ENCODE data around the gene VAT1L. TPM values are rescaled to one million over a fixed set of nuclear protein-coding genes. Genes with fewer than 3 reads are reported as not detected.

Gene VAT1L
- total RNA-seq, 2 experiments from 2014 or later, result not detected

GRCh38 chr16:77868052-77868451 lies 79.7 kb downstream of the VAT1L start:
- intact Hi-C loops (cut with micrococcal nuclease), result no loop called here
- H3K27ac Mint-ChIP-seq, result no peak overlapping the region
- H3K9me3 Mint-ChIP-seq, result no peaks in the 10 kb centered on the region
- no peak overlapping the region for H3K4me3 Mint-ChIP-seq
- H3K27me3 Mint-ChIP-seq, result peaks cover 2% of the 10 kb centered on the region
- no peaks in the 10 kb centered on the region for H3K36me3 Mint-ChIP-seq
- ChIA-PET CTCF (no interaction called here), POLR2A (no interaction called here)
- DNase-seq, result no peak
- H3K4me1 Mint-ChIP-seq (ENCODE audit: low read depth), result peaks cover 16% of the 10 kb centered on the region

- intact Hi-C loops (cut with micrococcal nuclease), result no loop called here
- CTCF ChIA-PET, result no interaction called here
- DNase-seq, result peak; percentile 33
- H3K27me3 Mint-ChIP-seq, result peaks cover 2% of the 10 kb centered on the region
- H3K4me1 Mint-ChIP-seq (ENCODE audit: low read depth), result peaks cover 16% of the 10 kb centered on the region
- H3K36me3 Mint-ChIP-seq, result no peaks in the 10 kb centered on the region
- POLR2A ChIA-PET, result no interaction called here
- no peak overlapping the region for H3K27ac Mint-ChIP-seq
- H3K9me3 Mint-ChIP-seq, result no peaks in the 10 kb centered on the region
- no peak overlapping the region for H3K4me3 Mint-ChIP-seq
These were observed 80.1 kb downstream of the VAT1L start for GRCh38 chr16:77868478-77868877.

- Mint-ChIP-seq H3K4me1 (ENCODE audit: low read depth) (peaks cover 16% of the 10 kb centered on the region), H3K36me3 (no peaks in the 10 kb centered on the region), H3K9me3 (no peaks in the 10 kb centered on the region), H3K4me3 (no peak overlapping the region), H3K27me3 (no peaks in the 10 kb centered on the region), H3K27ac (no peak overlapping the region)
- DNase-seq, result no peak
- intact Hi-C loops (cut with micrococcal nuclease), result no loop called here
- CTCF ChIA-PET, result interaction anchor here (1.1 kb wide), 1 partner anchor 9 kb away, joined by 3 read pairs; no protein-coding TSS in a partner anchor
- POLR2A ChIA-PET, result no interaction called here
These were observed 81.8 kb downstream of the VAT1L start for GRCh38 chr16:77869997-77870813.

DNA sequence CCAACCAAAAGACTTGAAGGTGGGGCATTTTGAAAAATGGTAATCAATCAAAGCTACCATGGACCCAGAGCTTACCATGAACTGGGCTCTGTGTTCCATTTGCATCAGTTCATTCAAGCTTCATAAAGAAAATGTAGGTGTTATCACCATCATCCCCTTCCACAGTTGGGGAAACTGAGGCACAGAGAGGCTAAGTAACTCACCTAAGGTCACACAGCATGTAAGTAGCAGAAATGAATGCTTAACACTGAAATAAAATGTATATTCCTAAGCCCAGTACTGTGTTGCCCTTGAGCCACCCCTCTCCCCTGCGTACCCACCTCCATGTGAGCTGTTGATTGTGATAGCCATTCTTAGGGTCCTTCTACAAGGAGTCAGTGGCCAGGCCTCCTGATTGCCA lies 83.6 kb downstream of the VAT1L start:
- Mint-ChIP-seq H3K36me3 (no peaks in the 10 kb centered on the region), H3K9me3 (no peaks in the 10 kb centered on the region), H3K27me3 (no peaks in the 10 kb centered on the region), H3K4me3 (no peak overlapping the region), H3K27ac (no peak overlapping the region), H3K4me1 (ENCODE audit: low read depth) (peaks cover 12% of the 10 kb centered on the region)
- POLR2A ChIA-PET, result no interaction called here
- intact Hi-C loops (cut with micrococcal nuclease), result no loop called here
- DNase-seq, result no peak
- CTCF ChIA-PET, result no interaction called here

GRCh38 chr16:77873066-77873465 lies 84.7 kb downstream of the VAT1L start:
- Mint-ChIP-seq H3K4me1 (ENCODE audit: low read depth) (peaks cover 10% of the 10 kb centered on the region), H3K36me3 (no peaks in the 10 kb centered on the region), H3K27me3 (no peaks in the 10 kb centered on the region), H3K27ac (no peak overlapping the region), H3K4me3 (no peak overlapping the region), H3K9me3 (no peaks in the 10 kb centered on the region)
- intact Hi-C loops (cut with micrococcal nuclease), result no loop called here
- CTCF ChIA-PET, result no interaction called here
- no peak for DNase-seq
- POLR2A ChIA-PET, result no interaction called here

- no peak for DNase-seq
- intact Hi-C loops (cut with micrococcal nuclease), result no loop called here
- Mint-ChIP-seq H3K27me3 (no peaks in the 10 kb centered on the region), H3K4me1 (ENCODE audit: low read depth) (no peaks in the 10 kb centered on the region), H3K36me3 (no peaks in the 10 kb centered on the region), H3K4me3 (no peak overlapping the region), H3K9me3 (no peaks in the 10 kb centered on the region), H3K27ac (no peak overlapping the region)
- ChIA-PET CTCF (no interaction called here), POLR2A (no interaction called here)
These were observed 86.0 kb downstream of the VAT1L start for GRCh38 chr16:77874347-77874746.

DNA sequence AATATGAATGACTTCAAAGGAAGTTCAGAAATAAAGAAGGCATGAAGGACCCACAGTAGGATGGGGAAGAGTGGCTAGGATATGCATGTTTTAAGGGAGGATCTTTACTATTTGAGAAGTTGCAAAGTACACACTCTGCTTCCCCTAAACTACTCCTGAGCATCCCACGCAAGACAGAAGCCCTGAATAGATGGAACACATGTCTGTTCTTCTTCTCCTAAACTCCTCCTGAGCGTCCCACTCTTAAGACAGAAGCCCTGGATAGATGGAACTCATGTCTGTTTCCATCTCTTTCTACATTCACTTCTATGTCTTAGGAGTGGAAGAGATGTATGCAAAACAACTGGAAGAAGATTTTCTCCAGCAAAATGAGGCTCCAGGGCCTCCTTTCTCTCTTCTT lies 88.4 kb downstream of the VAT1L start:
- ChIA-PET CTCF (no interaction called here), POLR2A (no interaction called here)
- DNase-seq, result no peak
- no peaks in the 10 kb centered on the region for H3K9me3 Mint-ChIP-seq
- H3K4me1 Mint-ChIP-seq (ENCODE audit: low read depth), result no peaks in the 10 kb centered on the region
- intact Hi-C loops (cut with micrococcal nuclease), result no loop called here
- H3K27ac Mint-ChIP-seq, result no peak overlapping the region
- H3K36me3 Mint-ChIP-seq, result no peaks in the 10 kb centered on the region
- H3K27me3 Mint-ChIP-seq, result no peaks in the 10 kb centered on the region
- H3K4me3 Mint-ChIP-seq, result no peak overlapping the region

DNA sequence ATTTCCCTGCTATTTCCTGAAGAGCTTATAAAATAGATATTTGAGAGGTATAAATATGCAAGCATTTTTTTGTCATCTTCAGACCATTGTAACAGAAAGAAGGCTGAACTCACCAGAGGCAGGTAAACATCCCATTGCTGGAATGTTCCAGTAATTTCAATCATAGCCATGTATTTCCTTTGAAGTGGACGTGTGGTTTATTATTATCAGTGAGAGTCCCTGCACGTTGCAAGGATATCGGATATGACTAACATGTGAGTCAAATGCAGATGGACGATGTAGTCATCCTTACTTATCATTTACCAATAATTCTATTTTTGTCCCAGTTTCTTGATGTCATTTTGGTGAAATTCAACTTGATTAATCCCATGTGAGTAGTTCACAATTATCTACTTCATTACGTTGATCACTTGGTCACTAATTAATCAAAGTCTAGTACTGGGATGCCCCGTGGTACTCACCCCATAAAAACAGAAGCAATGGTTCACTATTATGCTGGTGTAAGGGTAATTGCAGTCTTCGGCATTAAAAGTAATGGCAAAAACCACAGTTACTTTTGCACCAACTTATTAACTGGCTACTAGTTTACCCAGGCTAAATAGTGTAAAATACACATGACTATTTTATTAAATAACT lies 89.5 kb downstream of the VAT1L start:
- no peaks in the 10 kb centered on the region for H3K36me3 Mint-ChIP-seq
- CTCF ChIA-PET, result no interaction called here

DNA sequence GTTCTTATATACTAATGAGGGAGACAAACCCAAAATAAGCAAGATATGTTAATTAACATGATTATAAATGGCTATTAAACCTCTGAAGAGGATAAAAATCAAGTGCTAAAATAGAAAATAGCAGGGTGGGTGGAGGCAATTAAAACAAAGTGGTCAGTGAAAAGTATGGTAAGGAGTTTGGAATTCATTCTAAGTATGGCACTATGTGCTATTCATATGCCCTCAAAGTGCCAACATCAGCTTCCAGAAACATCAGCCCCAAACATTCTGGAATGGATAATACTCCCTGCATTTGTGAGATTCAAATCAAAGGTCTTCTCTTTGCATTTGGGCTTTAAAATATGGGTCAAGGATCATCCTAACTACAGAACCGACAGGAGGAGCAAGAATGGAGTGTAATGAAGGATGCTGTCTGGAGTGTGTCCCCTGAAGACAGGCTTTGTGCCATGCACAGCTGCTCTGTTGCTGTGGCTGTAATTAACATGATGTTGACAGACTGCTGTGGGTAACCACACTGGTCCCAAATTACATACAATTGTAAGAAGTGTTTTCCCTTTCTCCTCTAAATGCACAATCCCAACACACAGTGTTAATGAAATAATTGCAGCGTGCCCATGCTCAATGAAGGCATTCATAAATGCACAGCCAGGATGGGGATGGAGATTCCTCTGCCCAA lies 93.1 kb downstream of the VAT1L start:
- Mint-ChIP-seq H3K27ac (no peak overlapping the region), H3K4me3 (no peak overlapping the region), H3K9me3 (no peaks in the 10 kb centered on the region), H3K27me3 (peaks cover 6% of the 10 kb centered on the region), H3K36me3 (no peaks in the 10 kb centered on the region), H3K4me1 (ENCODE audit: low read depth) (no peaks in the 10 kb centered on the region)
- DNase-seq, result no peak
- ChIA-PET CTCF (no interaction called here), POLR2A (no interaction called here)
- intact Hi-C loops (cut with micrococcal nuclease), result no loop called here

More for the DNA sequence above, 89.5 kb downstream of the VAT1L start:
- H3K9me3 Mint-ChIP-seq, result no peaks in the 10 kb centered on the region
- H3K27me3 Mint-ChIP-seq, result no peaks in the 10 kb centered on the region
- H3K27ac Mint-ChIP-seq, result no peak overlapping the region
- intact Hi-C loops (cut with micrococcal nuclease), result no loop called here
- no peak for DNase-seq
- POLR2A ChIA-PET, result no interaction called here
- no peaks in the 10 kb centered on the region for H3K4me1 Mint-ChIP-seq (ENCODE audit: low read depth)
- H3K4me3 Mint-ChIP-seq, result no peak overlapping the region

DNA sequence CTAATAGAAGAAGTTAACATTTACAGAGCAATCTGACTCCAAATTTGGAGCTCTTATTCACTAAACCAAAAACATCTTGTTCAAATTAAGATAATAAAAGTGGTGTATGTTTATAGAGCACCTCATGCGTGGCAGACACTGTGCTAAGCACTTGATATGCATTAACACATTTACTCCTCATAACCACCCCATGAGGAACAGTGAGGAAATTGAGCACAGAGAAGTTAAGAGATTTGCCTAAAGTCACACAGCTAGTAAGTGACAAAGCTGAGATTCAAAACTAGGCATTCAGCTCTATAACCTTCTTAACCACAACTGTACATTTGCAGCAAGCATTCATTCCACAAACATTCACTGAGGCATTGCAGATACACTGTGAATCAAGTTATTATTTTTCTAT lies 94.0 kb downstream of the VAT1L start:
- no peaks in the 10 kb centered on the region for H3K9me3 Mint-ChIP-seq
- no peaks in the 10 kb centered on the region for H3K36me3 Mint-ChIP-seq
- ChIA-PET CTCF (no interaction called here), POLR2A (no interaction called here)
- DNase-seq, result no peak
- intact Hi-C loops (cut with micrococcal nuclease), result no loop called here
- H3K4me3 Mint-ChIP-seq, result no peak overlapping the region
- H3K27me3 Mint-ChIP-seq, result peaks cover 8% of the 10 kb centered on the region
- H3K4me1 Mint-ChIP-seq (ENCODE audit: low read depth), result no peaks in the 10 kb centered on the region
- no peak overlapping the region for H3K27ac Mint-ChIP-seq

GRCh38 chr16:77885571-77886295 lies 97.4 kb downstream of the VAT1L start:
- DNase-seq, result no peak
- CTCF ChIA-PET, result no interaction called here
- intact Hi-C loops (cut with micrococcal nuclease), result no loop called here

GRCh38 chr16:77888871-77889270 lies 100.5 kb downstream of the VAT1L start:
- Mint-ChIP-seq H3K36me3 (no peaks in the 10 kb centered on the region), H3K27ac (no peak overlapping the region), H3K9me3 (no peaks in the 10 kb centered on the region), H3K27me3 (peaks cover 3% of the 10 kb centered on the region), H3K4me1 (ENCODE audit: low read depth) (no peaks in the 10 kb centered on the region), H3K4me3 (no peak overlapping the region)
- POLR2A ChIA-PET, result no interaction called here
- DNase-seq, result no peak
- CTCF ChIA-PET, result no interaction called here
- intact Hi-C loops (cut with micrococcal nuclease), result no loop called here

More at GRCh38 chr16:77885571-77886295, 97.4 kb downstream of the VAT1L start:
- Mint-ChIP-seq H3K4me1 (ENCODE audit: low read depth) (no peaks in the 10 kb centered on the region), H3K27me3 (peaks cover 8% of the 10 kb centered on the region), H3K36me3 (no peaks in the 10 kb centered on the region), H3K9me3 (no peaks in the 10 kb centered on the region), H3K4me3 (no peak overlapping the region), H3K27ac (no peak overlapping the region)
- POLR2A ChIA-PET, result no interaction called here
